Mesenchymal stem cell (in vitro differentiated cells and primary cell): ENCODE results near the gene DCDC2B.

Experiments
- DNase-seq: peaks from one replicate; pipeline ENCODE4 v3.0.0-alpha.2; 2013
- H2AFZ ChIP-seq: one replicate; pipeline ENCODE4 v1.6.1; 2013; ENCODE audit warnings: low read depth, mild to moderate bottlenecking, control low read depth, inconsistent platforms, low read length, moderate library complexity
- H2AK5ac ChIP-seq: 2 replicates; pipeline ENCODE4 v1.6.1; 2013; ENCODE audit warnings: low read length, moderate library complexity, mild to moderate bottlenecking, inconsistent platforms; ENCODE audit not compliant: severe bottlenecking
- H2BK120ac ChIP-seq: one replicate; pipeline ENCODE4 v1.6.1; 2013; ENCODE audit warnings: low read depth, mild to moderate bottlenecking, inconsistent platforms, low read length, moderate library complexity
- H2BK12ac ChIP-seq, 2 experiments: one replicate each; pipeline ENCODE4 v1.6.1; 2013; ENCODE audit warnings: inconsistent platforms in 2 of 2, low read length in 2 of 2, mild to moderate bottlenecking in 2 of 2, moderate library complexity in 2 of 2, control low read depth in 1 of 2
- H2BK15ac ChIP-seq: one replicate; pipeline ENCODE4 v1.6.1; 2013; ENCODE audit warnings: mild to moderate bottlenecking, low read depth, inconsistent platforms; ENCODE audit not compliant: poor library complexity, severe bottlenecking
- H2BK5ac ChIP-seq: 2 replicates; pipeline ENCODE4 v1.6.1; 2013; ENCODE audit warnings: low read depth, mild to moderate bottlenecking, low read length, control low read depth, inconsistent platforms; ENCODE audit not compliant: poor library complexity, severe bottlenecking
- H3K14ac ChIP-seq, 2 experiments: one replicate each; pipeline ENCODE4 v1.6.1; 2013; ENCODE audit warnings: inconsistent platforms in 2 of 2, low read length in 2 of 2, control low read depth in 1 of 2, mild to moderate bottlenecking in 1 of 2, moderate library complexity in 1 of 2
- H3K18ac ChIP-seq, 2 experiments: one replicate each; pipeline ENCODE4 v1.6.1; 2013; ENCODE audit warnings: inconsistent platforms in 2 of 2, low read length in 2 of 2, control low read depth in 1 of 2, low read depth in 1 of 2, mild to moderate bottlenecking in 1 of 2
- H3K23ac ChIP-seq, 2 experiments: one replicate each; pipeline ENCODE4 v1.6.1; 2013; ENCODE audit warnings: inconsistent platforms in 2 of 2, low read length in 2 of 2, mild to moderate bottlenecking in 2 of 2, moderate library complexity in 2 of 2, control low read depth in 1 of 2
- H3K27ac ChIP-seq: 2 replicates; pipeline ENCODE4 v1.5.1; 2013; ENCODE audit warnings: mild to moderate bottlenecking, moderate library complexity, low read length, control low read depth, inconsistent platforms; ENCODE audit not compliant: poor library complexity, severe bottlenecking
- H3K27me3 ChIP-seq, 2 experiments: 2 replicates each; pipeline versions ENCODE4 v1.6.1 to v1.7.0; 2013; ENCODE audit warnings: low read length in 2 of 2, mild to moderate bottlenecking in 2 of 2, moderate library complexity in 2 of 2, control low read depth in 1 of 2, inconsistent platforms in 1 of 2; ENCODE audit not compliant: control insufficient read depth in 1 of 2, insufficient read depth in 1 of 2
- H3K36me3 ChIP-seq, 2 experiments: 2 replicates each; pipeline versions ENCODE4 v1.6.1 to v1.7.0; 2013; ENCODE audit warnings: low read length in 2 of 2, control low read depth in 1 of 2, inconsistent platforms in 1 of 2, low read depth in 1 of 2, mild to moderate bottlenecking in 1 of 2; ENCODE audit not compliant: insufficient read depth in 2 of 2, control insufficient read depth in 1 of 2
- H3K4ac ChIP-seq, 2 experiments: one replicate each; pipeline ENCODE4 v1.6.1; 2013; ENCODE audit warnings: inconsistent platforms in 2 of 2, low read length in 2 of 2, mild to moderate bottlenecking in 2 of 2, moderate library complexity in 2 of 2, control low read depth in 1 of 2, low read depth in 1 of 2
- H3K4me1 ChIP-seq: 2 replicates; pipeline ENCODE4 v1.6.1; 2013; ENCODE audit warnings: low read depth, low read length, control low read depth; ENCODE audit not compliant: control insufficient read depth, insufficient read depth
- H3K4me2 ChIP-seq: 2 replicates; pipeline ENCODE4 v1.6.1; 2013; ENCODE audit warnings: low read length, mild to moderate bottlenecking, inconsistent platforms; ENCODE audit not compliant: poor library complexity, severe bottlenecking
- H3K4me3 ChIP-seq, 2 experiments: 2 replicates each; pipeline versions ENCODE4 v1.5.1 to v1.7.0; 2013; ENCODE audit warnings: low read length in 2 of 2, mild to moderate bottlenecking in 2 of 2, control low read depth in 1 of 2, low read depth in 1 of 2; ENCODE audit not compliant: insufficient read depth in 1 of 2
- H3K79me1 ChIP-seq: replicated peaks from 2 replicates; pipeline ENCODE4 v1.6.1; 2013; ENCODE audit warnings: mild to moderate bottlenecking, control low read depth, low read length, inconsistent platforms; ENCODE audit not compliant: poor library complexity, severe bottlenecking
- H3K9ac ChIP-seq: 2 replicates; pipeline ENCODE4 v1.7.0; 2013; ENCODE audit warnings: mild to moderate bottlenecking, low read length, moderate library complexity
- H3K9me3 ChIP-seq: 2 replicates; pipeline ENCODE4 v1.7.0; 2013; ENCODE audit warnings: mild to moderate bottlenecking, low read length; ENCODE audit not compliant: control insufficient read depth
- H4K8ac ChIP-seq: one replicate; pipeline ENCODE4 v1.6.1; 2013; ENCODE audit warnings: inconsistent platforms, mild to moderate bottlenecking, low read length, moderate library complexity
- H4K91ac ChIP-seq: one replicate; pipeline ENCODE4 v1.6.1; 2013; ENCODE audit warnings: mild to moderate bottlenecking, low read length, inconsistent platforms
- WGBS: methylation state at CpG from one replicate; pipeline ENCODE4 v1.1.7; 2013; ENCODE audit warnings: mixed read lengths; 5-methylcytosine and 5-hydroxymethylcytosine counted together

The DCDC2B gene

GRCh38 chr1:32198237-32199042 is 10.4 kb upstream of the DCDC2B start:
- H2AK5ac ChIP-seq: no peak overlapping the region
- 97% methylated on average over 3 of the region's 3 CpGs for WGBS
- H3K27me3 ChIP-seq: no peaks in the 10 kb centered on the region

DNA sequence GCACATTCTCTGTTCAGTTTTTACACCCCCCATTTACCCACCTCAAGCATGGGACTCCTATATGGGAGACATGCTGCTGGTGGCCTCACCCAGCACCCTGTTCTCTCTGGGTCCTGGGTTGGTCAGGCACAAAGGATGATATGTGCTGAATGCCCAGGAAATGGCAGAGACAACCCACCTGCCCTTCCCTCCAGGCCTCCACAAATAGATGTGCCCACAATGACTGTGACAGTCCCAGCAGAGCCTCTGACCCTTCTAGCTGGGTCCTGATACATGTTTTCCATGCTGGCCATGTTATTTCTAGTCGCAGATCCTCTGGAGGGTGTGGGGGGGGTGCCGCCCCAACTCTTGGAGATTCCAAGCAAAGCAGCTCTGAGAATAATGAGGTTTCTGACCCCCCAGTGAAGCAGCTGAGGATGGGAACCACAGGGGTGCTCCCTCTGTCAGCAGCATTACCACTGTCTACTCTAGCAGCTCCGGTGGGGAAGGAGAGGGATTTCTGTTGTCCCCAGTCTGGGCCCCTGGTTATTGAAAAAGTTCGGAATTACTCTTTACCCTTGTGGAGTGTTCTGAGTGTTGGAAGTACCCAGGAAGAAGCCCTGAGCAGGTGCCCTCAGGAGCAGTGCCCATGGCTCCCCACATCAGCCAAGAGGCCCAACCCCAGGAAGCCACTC is 9.7 kb upstream of the DCDC2B start:
- Histone ChIP-seq H2BK120ac (no peak overlapping the region), H3K4me2 (no peak overlapping the region), H2BK5ac (no peak overlapping the region), H3K4ac (peak overlapping the region in 1 of 2 experiments; percentile 46), H2BK12ac (no peak overlapping the region), H3K4me1 (peaks cover 30% of the 10 kb centered on the region), H3K14ac (peak overlapping the region in 1 of 2 experiments; percentile 11), H3K9ac (peak overlapping the region; percentile 88), H3K27ac (no peak overlapping the region), H3K23ac (no peak overlapping the region), H2BK15ac (no peak overlapping the region), H3K4me3 (peak overlapping the region in 1 of 2 experiments; percentile 84), H4K91ac (peak overlapping the region; percentile 19), H4K8ac (peak overlapping the region; percentile 35), H2AFZ (no peak overlapping the region), H3K18ac (peak overlapping the region; percentile 46 to 71), H3K27me3 (no peaks in the 10 kb centered on the region), H3K9me3 (no peaks in the 10 kb centered on the region), H3K36me3 (peaks cover 44 to 45% of the 10 kb centered on the region in 2 experiments), H3K79me1 (peaks cover 6% of the 10 kb centered on the region), H2AK5ac (peak overlapping the region; percentile 33)
- WGBS: 86% methylated on average over 4 of the region's 4 CpGs
- DNase-seq: no peak

More at GRCh38 chr1:32198237-32199042, 10.4 kb upstream of the DCDC2B start:
- no peak for DNase-seq
- H3K4me3 ChIP-seq: no peak overlapping the region
- no peak overlapping the region for H3K14ac ChIP-seq
- H3K4ac ChIP-seq: no peak overlapping the region
- no peak overlapping the region for H2BK15ac ChIP-seq
- no peak overlapping the region for H2BK120ac ChIP-seq
- H3K9me3 ChIP-seq: no peaks in the 10 kb centered on the region
- peaks cover 6% of the 10 kb centered on the region for H3K79me1 ChIP-seq
- H3K4me1 ChIP-seq: peaks cover 30% of the 10 kb centered on the region
- H3K27ac ChIP-seq: no peak overlapping the region
- H3K36me3 ChIP-seq: peaks cover 47 to 52% of the 10 kb centered on the region in 2 experiments
- H3K9ac ChIP-seq: no peak overlapping the region
- no peak overlapping the region for H2AFZ ChIP-seq
- H3K4me2 ChIP-seq: no peak overlapping the region
- H3K23ac ChIP-seq: no peak overlapping the region
- H4K8ac ChIP-seq: no peak overlapping the region
- H2BK12ac ChIP-seq: no peak overlapping the region
- H2BK5ac ChIP-seq: no peak overlapping the region
- H4K91ac ChIP-seq: no peak overlapping the region
- H3K18ac ChIP-seq: no peak overlapping the region

DNA sequence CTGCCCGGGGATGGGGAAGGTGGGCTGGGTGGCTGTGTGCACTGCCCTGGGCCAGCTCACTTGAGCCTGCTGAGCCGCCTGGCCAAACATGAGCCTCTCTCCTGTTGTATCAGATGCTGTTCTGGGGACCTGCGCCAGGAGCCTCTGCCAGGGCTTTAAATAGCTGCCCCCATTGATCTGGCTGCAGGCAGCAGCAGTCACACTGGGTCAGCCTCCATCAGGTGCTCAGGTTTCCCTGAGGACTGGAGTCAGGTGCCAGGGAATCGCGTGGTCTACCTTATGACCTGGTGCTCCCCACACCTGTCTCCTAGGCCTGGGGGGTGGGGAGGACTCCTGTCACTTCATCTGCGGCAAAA is 9.2 kb upstream of the DCDC2B start:
- H3K27ac ChIP-seq: peak overlapping the region; percentile 77
- peak overlapping the region; percentile 19 for H4K91ac ChIP-seq
- peaks cover 30% of the 10 kb centered on the region for H3K4me1 ChIP-seq
- no peak overlapping the region for H2AFZ ChIP-seq
- WGBS: 57% methylated on average over 5 of the region's 6 CpGs
- peak overlapping the region; percentile 89 for H3K4me2 ChIP-seq
- H3K4me3 ChIP-seq: peak overlapping the region in 1 of 2 experiments; percentile 84
- H4K8ac ChIP-seq: peak overlapping the region; percentile 12
- no peak overlapping the region for H2BK5ac ChIP-seq
- peak overlapping the region; percentile 46 to 71 for H3K18ac ChIP-seq
- H3K4ac ChIP-seq: peak overlapping the region; percentile 46 to 66
- H3K79me1 ChIP-seq: peaks cover 6% of the 10 kb centered on the region
- no peak overlapping the region for H2BK120ac ChIP-seq
- H3K9ac ChIP-seq: peak overlapping the region; percentile 88
- no peak for DNase-seq
- peaks cover 40 to 43% of the 10 kb centered on the region in 2 experiments for H3K36me3 ChIP-seq
- H2BK15ac ChIP-seq: no peak overlapping the region
- H3K27me3 ChIP-seq: no peaks in the 10 kb centered on the region
- H3K23ac ChIP-seq: peak overlapping the region in 1 of 2 experiments; percentile 14
- peak overlapping the region in 1 of 2 experiments; percentile 11 for H2BK12ac ChIP-seq
- H3K9me3 ChIP-seq: no peaks in the 10 kb centered on the region
- peak overlapping the region in 1 of 2 experiments; percentile 56 for H3K14ac ChIP-seq
- H2AK5ac ChIP-seq: peak overlapping the region; percentile 33
